Stimulated activated CD8-positive, alpha-beta memory T cell treated with anti-CD3 and anti-CD28 coated beads, Interleukin-4, amount 100 ng/mL, for 4 hours (primary cell): ENCODE measurements around the gene ANKFN1.

Experiments used
- DNase-seq, 2 donors: peaks; one replicate each; pipeline ENCODE4 v3.0.0-alpha.2; 2020; ENCODE audit warnings: low read depth in 2 of 2, low spot score in 1 of 2

Gene ANKFN1

GRCh38 chr17:56434610-56435009 lies 281.3 kb downstream of the ANKFN1 start:
- DNase-seq: no peak

GRCh38 chr17:56436142-56436541 lies 282.9 kb downstream of the ANKFN1 start:
- DNase-seq: no peak

- no peak for DNase-seq
Observed at GRCh38 chr17:56440419-56440818, 287.1 kb downstream of the ANKFN1 start.

GRCh38 chr17:56441308-56441707 lies 288.0 kb downstream of the ANKFN1 start:
- no peak for DNase-seq

- DNase-seq: no peak
Observed at GRCh38 chr17:56445692-56446411, 292.6 kb downstream of the ANKFN1 start.

- no peak for DNase-seq
Observed at GRCh38 chr17:56447171-56447570, 293.9 kb downstream of the ANKFN1 start.

- DNase-seq: no peak
Observed at GRCh38 chr17:56448371-56448770, 295.1 kb downstream of the ANKFN1 start.

- no peak for DNase-seq
Observed at GRCh38 chr17:56449176-56449575, 295.9 kb downstream of the ANKFN1 start.

GRCh38 chr17:56451629-56452028 lies 298.4 kb downstream of the ANKFN1 start:
- no peak for DNase-seq

- no peak for DNase-seq
Observed at GRCh38 chr17:56452461-56452860, 299.2 kb downstream of the ANKFN1 start.

GRCh38 chr17:56457501-56457900 lies 304.2 kb downstream of the ANKFN1 start:
- no peak for DNase-seq

GRCh38 chr17:56465886-56466285 lies 312.6 kb downstream of the ANKFN1 start:
- DNase-seq: no peak

- DNase-seq: no peak
Observed at GRCh38 chr17:56468840-56469239, 315.6 kb downstream of the ANKFN1 start.

- DNase-seq: no peak
Observed at GRCh38 chr17:56471696-56472095, 318.4 kb downstream of the ANKFN1 start.

- no peak for DNase-seq
Observed at GRCh38 chr17:56475116-56475515, 321.8 kb downstream of the ANKFN1 start.

- DNase-seq: no peak
Observed at GRCh38 chr17:56478836-56479447, 325.7 kb downstream of the ANKFN1 start.

- DNase-seq: no peak
Observed at GRCh38 chr17:56480501-56480900, 327.2 kb downstream of the ANKFN1 start.

- no peak for DNase-seq
Observed at GRCh38 chr17:56481659-56482058, 328.4 kb downstream of the ANKFN1 start.

GRCh38 chr17:56482229-56482628 lies 329.0 kb downstream of the ANKFN1 start:
- no peak for DNase-seq

GRCh38 chr17:56486732-56487131 lies 333.5 kb downstream of the ANKFN1 start:
- DNase-seq: no peak

- DNase-seq: no peak
Observed at GRCh38 chr17:56488800-56489199, 335.5 kb downstream of the ANKFN1 start.

GRCh38 chr17:56489980-56490379 lies 336.7 kb downstream of the ANKFN1 start:
- DNase-seq: no peak

- DNase-seq: no peak
Observed at GRCh38 chr17:56495556-56495955, 342.3 kb downstream of the ANKFN1 start.
